ENCODE measurements around the gene BICD2.

Gene BICD2

GRCh38 chr9:92671323-92671722, 93.3 kb downstream of the BICD2 start:
- no CpG with 5 or more reads among the region's 4 CpGs for WGBS (ENCODE audit: extremely low coverage, insufficient coverage, low lambda C conversion rate)
- peaks cover 3% of the 10 kb centered on the region for H3K4me1 ChIP-seq (ENCODE audit: control insufficient read depth, low read depth, low read length)

GRCh38 chr9:92669890-92670708, 94.5 kb downstream of the BICD2 start, which contains the start of gene IPPK:
IPPK (minus strand) TSS chr9:92670131; CDS start chr9:92669988, 143 bp downstream.
- Histone ChIP-seq H3K27me3 (ENCODE audit: insufficient read depth, low read length, poor library complexity) (no peaks in the 10 kb centered on the region), H2BK15ac (replicated peaks; ENCODE audit: low read depth) (no peak within 1 kb of the TSS), H3K79me2 (ENCODE audit: control insufficient read depth, insufficient read depth, low read length) (peaks cover 21% of the 10 kb centered on the region), H3K4me2 (ENCODE audit: low read length) (peak within 1 kb of the TSS; percentile 79), H3K56ac (ENCODE audit: low read length) (peak within 1 kb of the TSS; percentile 99), H3K27ac (ENCODE audit: low read depth, low read length) (no peak within 1 kb of the TSS), H3K4me3 (ENCODE audit: low read length) (peak within 1 kb of the TSS; percentile 94), H4K5ac (ENCODE audit: low read length) (peak within 1 kb of the TSS; percentile 84), H3K23ac (ENCODE audit: low read length) (peak within 1 kb of the TSS; percentile 94), H3K18ac (ENCODE audit: low read length) (peak within 1 kb of the TSS; percentile 2), H3K36me3 (ENCODE audit: control insufficient read depth, insufficient read depth, low read length) (no peaks in the 10 kb centered on the region), H4K8ac (ENCODE audit: low read depth, low read length) (no peak within 1 kb of the TSS), H2BK120ac (ENCODE audit: low read depth, low read length) (no peak within 1 kb of the TSS), H3K79me1 (ENCODE audit: low read length) (peaks cover 19% of the 10 kb centered on the region), H2BK5ac (ENCODE audit: low read length) (peak within 1 kb of the TSS; percentile 85), H2AK5ac (ENCODE audit: low read length) (peak within 1 kb of the TSS; percentile 64), H3K4ac (ENCODE audit: low read depth, low read length) (peak within 1 kb of the TSS; percentile 27), H3K9ac (ENCODE audit: low read length) (peak within 1 kb of the TSS; percentile 97), H3K4me1 (ENCODE audit: control insufficient read depth, low read depth, low read length) (peaks cover 3% of the 10 kb centered on the region)
- WGBS (ENCODE audit: extremely low coverage, insufficient coverage, low lambda C conversion rate), result no CpG with 5 or more reads among the region's 75 CpGs
- peak; percentile 99 for DNase-seq

More at GRCh38 chr9:92671323-92671722, 93.3 kb downstream of the BICD2 start:
- no peak overlapping the region for H3K4ac ChIP-seq (ENCODE audit: low read depth, low read length)
- no peak overlapping the region for H2BK5ac ChIP-seq (ENCODE audit: low read length)
- no peak overlapping the region for H3K4me2 ChIP-seq (ENCODE audit: low read length)
- no peak overlapping the region for H3K4me3 ChIP-seq (ENCODE audit: low read length)
- no peak overlapping the region for H2BK120ac ChIP-seq (ENCODE audit: low read depth, low read length)
- no peak overlapping the region for H4K5ac ChIP-seq (ENCODE audit: low read length)
- no peak overlapping the region for H2AK5ac ChIP-seq (ENCODE audit: low read length)
- H3K27me3 ChIP-seq (ENCODE audit: insufficient read depth, low read length, poor library complexity), result no peaks in the 10 kb centered on the region
- H3K79me2 ChIP-seq (ENCODE audit: control insufficient read depth, insufficient read depth, low read length), result peaks cover 15% of the 10 kb centered on the region
- peaks cover 16% of the 10 kb centered on the region for H3K79me1 ChIP-seq (ENCODE audit: low read length)
- H3K18ac ChIP-seq (ENCODE audit: low read length), result no peak overlapping the region
- no peak overlapping the region for H3K9ac ChIP-seq (ENCODE audit: low read length)
- DNase-seq, result peak; percentile 68
- no peak overlapping the region for H3K27ac ChIP-seq (ENCODE audit: low read depth, low read length)
- H3K36me3 ChIP-seq (ENCODE audit: control insufficient read depth, insufficient read depth, low read length), result no peaks in the 10 kb centered on the region
- no peak overlapping the region for H4K8ac ChIP-seq (ENCODE audit: low read depth, low read length)
- H2BK15ac ChIP-seq (replicated peaks; ENCODE audit: low read depth), result no peak overlapping the region
- H3K56ac ChIP-seq (ENCODE audit: low read length), result no peak overlapping the region
- no peak overlapping the region for H3K23ac ChIP-seq (ENCODE audit: low read length)

- H2BK120ac ChIP-seq (ENCODE audit: low read depth, low read length), result no peak overlapping the region
- H3K36me3 ChIP-seq (ENCODE audit: control insufficient read depth, insufficient read depth, low read length), result no peaks in the 10 kb centered on the region
- no peak overlapping the region for H3K18ac ChIP-seq (ENCODE audit: low read length)
- H3K27me3 ChIP-seq (ENCODE audit: insufficient read depth, low read length, poor library complexity), result no peaks in the 10 kb centered on the region
- H4K5ac ChIP-seq (ENCODE audit: low read length), result no peak overlapping the region
- H4K8ac ChIP-seq (ENCODE audit: low read depth, low read length), result no peak overlapping the region
- peaks cover 24% of the 10 kb centered on the region for H3K79me2 ChIP-seq (ENCODE audit: control insufficient read depth, insufficient read depth, low read length)
- H3K4me2 ChIP-seq (ENCODE audit: low read length), result peak overlapping the region; percentile 71
- peaks cover 22% of the 10 kb centered on the region for H3K79me1 ChIP-seq (ENCODE audit: low read length)
- H3K27ac ChIP-seq (ENCODE audit: low read depth, low read length), result no peak overlapping the region
- H3K4me3 ChIP-seq (ENCODE audit: low read length), result peak overlapping the region; percentile 77
- peak overlapping the region; percentile 82 for H3K9ac ChIP-seq (ENCODE audit: low read length)
- peak overlapping the region; percentile 94 for H3K23ac ChIP-seq (ENCODE audit: low read length)
- peak overlapping the region; percentile 27 for H3K4ac ChIP-seq (ENCODE audit: low read depth, low read length)
- no peak overlapping the region for H2AK5ac ChIP-seq (ENCODE audit: low read length)
- no CpG with 5 or more reads among the region's 29 CpGs for WGBS (ENCODE audit: extremely low coverage, insufficient coverage, low lambda C conversion rate)
- no peak overlapping the region for H2BK5ac ChIP-seq (ENCODE audit: low read length)
- peak overlapping the region; percentile 93 for H3K56ac ChIP-seq (ENCODE audit: low read length)
- H2BK15ac ChIP-seq (replicated peaks; ENCODE audit: low read depth), result no peak overlapping the region
- no peak for DNase-seq
- peaks cover 3% of the 10 kb centered on the region for H3K4me1 ChIP-seq (ENCODE audit: control insufficient read depth, low read depth, low read length)
Measured at GRCh38 chr9:92669527-92669889, 95.1 kb downstream of the BICD2 start.

- peaks cover 3% of the 10 kb centered on the region for H3K4me1 ChIP-seq (ENCODE audit: control insufficient read depth, low read depth, low read length)
- H2BK120ac ChIP-seq (ENCODE audit: low read depth, low read length), result no peak overlapping the region
- peak overlapping the region; percentile 71 for H3K4me2 ChIP-seq (ENCODE audit: low read length)
- peak; percentile 76 for DNase-seq
- H3K56ac ChIP-seq (ENCODE audit: low read length), result peak overlapping the region; percentile 93
- no peak overlapping the region for H2BK15ac ChIP-seq (replicated peaks; ENCODE audit: low read depth)
- H2AK5ac ChIP-seq (ENCODE audit: low read length), result no peak overlapping the region
- peak overlapping the region; percentile 94 for H3K23ac ChIP-seq (ENCODE audit: low read length)
- no peaks in the 10 kb centered on the region for H3K36me3 ChIP-seq (ENCODE audit: control insufficient read depth, insufficient read depth, low read length)
- H3K27ac ChIP-seq (ENCODE audit: low read depth, low read length), result no peak overlapping the region
- no peaks in the 10 kb centered on the region for H3K27me3 ChIP-seq (ENCODE audit: insufficient read depth, low read length, poor library complexity)
- no peak overlapping the region for H4K5ac ChIP-seq (ENCODE audit: low read length)
- H2BK5ac ChIP-seq (ENCODE audit: low read length), result no peak overlapping the region
- no peak overlapping the region for H3K4ac ChIP-seq (ENCODE audit: low read depth, low read length)
- peak overlapping the region; percentile 77 for H3K4me3 ChIP-seq (ENCODE audit: low read length)
- no CpG with 5 or more reads among the region's 14 CpGs for WGBS (ENCODE audit: extremely low coverage, insufficient coverage, low lambda C conversion rate)
- peaks cover 28% of the 10 kb centered on the region for H3K79me2 ChIP-seq (ENCODE audit: control insufficient read depth, insufficient read depth, low read length)
- H4K8ac ChIP-seq (ENCODE audit: low read depth, low read length), result no peak overlapping the region
- H3K18ac ChIP-seq (ENCODE audit: low read length), result no peak overlapping the region
- H3K79me1 ChIP-seq (ENCODE audit: low read length), result peaks cover 27% of the 10 kb centered on the region
- H3K9ac ChIP-seq (ENCODE audit: low read length), result peak overlapping the region; percentile 82
Measured at GRCh38 chr9:92668746-92669526, 95.7 kb downstream of the BICD2 start.

- Histone ChIP-seq H4K8ac (ENCODE audit: low read depth, low read length) (no peak overlapping the region), H3K4me3 (ENCODE audit: low read length) (no peak overlapping the region), H3K27ac (ENCODE audit: low read depth, low read length) (no peak overlapping the region), H3K27me3 (ENCODE audit: insufficient read depth, low read length, poor library complexity) (no peaks in the 10 kb centered on the region), H3K4me2 (ENCODE audit: low read length) (no peak overlapping the region), H3K36me3 (ENCODE audit: control insufficient read depth, insufficient read depth, low read length) (no peaks in the 10 kb centered on the region), H3K18ac (ENCODE audit: low read length) (no peak overlapping the region), H2BK5ac (ENCODE audit: low read length) (no peak overlapping the region), H3K23ac (ENCODE audit: low read length) (no peak overlapping the region), H3K9ac (ENCODE audit: low read length) (no peak overlapping the region), H3K4ac (ENCODE audit: low read depth, low read length) (no peak overlapping the region), H2AK5ac (ENCODE audit: low read length) (no peak overlapping the region), H4K5ac (ENCODE audit: low read length) (no peak overlapping the region), H2BK120ac (ENCODE audit: low read depth, low read length) (no peak overlapping the region), H3K79me1 (ENCODE audit: low read length) (peaks cover 32% of the 10 kb centered on the region), H2BK15ac (replicated peaks; ENCODE audit: low read depth) (no peak overlapping the region), H3K56ac (ENCODE audit: low read length) (no peak overlapping the region), H3K4me1 (ENCODE audit: control insufficient read depth, low read depth, low read length) (peaks cover 3% of the 10 kb centered on the region), H3K79me2 (ENCODE audit: control insufficient read depth, insufficient read depth, low read length) (peaks cover 37% of the 10 kb centered on the region)
- no CpG with 5 or more reads among the region's 8 CpGs for WGBS (ENCODE audit: extremely low coverage, insufficient coverage, low lambda C conversion rate)
- no peak for DNase-seq
Measured at GRCh38 chr9:92666912-92667532, 97.6 kb downstream of the BICD2 start.

All from mesendoderm (in vitro differentiated cells).